Nephron progenitor cell (in vitro differentiated cells): ENCODE data around the gene GNG7.

Experiments used
- DNase-seq: peaks from one replicate; pipeline ENCODE4 v3.0.0; 2021
- H3K27ac Mint-ChIP-seq: 2 replicates; pipeline ENCODE4 v1.8.0; 2021; ENCODE audit warnings: mild to moderate bottlenecking, moderate library complexity, mixed read lengths
- H3K27me3 Mint-ChIP-seq: 2 replicates; pipeline ENCODE4 v1.8.0; 2021; ENCODE audit warnings: mild to moderate bottlenecking, low read depth, mixed read lengths; ENCODE audit not compliant: poor library complexity
- H3K36me3 Mint-ChIP-seq: 2 replicates; pipeline ENCODE4 v1.8.0; 2021; ENCODE audit warnings: low read depth, mixed read lengths
- H3K4me1 Mint-ChIP-seq: 2 replicates; pipeline ENCODE4 v1.8.0; 2021; ENCODE audit warnings: mixed read lengths
- H3K4me3 Mint-ChIP-seq: 2 replicates; pipeline ENCODE4 v1.8.0; 2021; ENCODE audit warnings: mild to moderate bottlenecking, moderate library complexity, mixed read lengths
- H3K9me3 Mint-ChIP-seq: 2 replicates; pipeline ENCODE4 v1.8.0; 2021; ENCODE audit warnings: mild to moderate bottlenecking, moderate library complexity, mixed read lengths
- TF ChIP-seq, protein P1 (sequence below): fragments of 200-600 bp; sonication (generic); IDR thresholded peaks from 2 replicates; pipeline ENCODE4 v1.5.0; 2021; ENCODE audit warnings: antibody characterized with exemption

GNG7 gene

GRCh38 chr19:2701361-2702169, 929 bp downstream of the GNG7 start:
- Mint-ChIP-seq H3K4me1 (peaks cover 40% of the 10 kb centered on the region), H3K9me3 (no peaks in the 10 kb centered on the region), H3K27ac (no peak overlapping the region), H3K27me3 (peaks cover 76% of the 10 kb centered on the region), H3K36me3 (no peaks in the 10 kb centered on the region), H3K4me3 (peak overlapping the region; percentile 88)
- TF ChIP-seq, protein P1, sequence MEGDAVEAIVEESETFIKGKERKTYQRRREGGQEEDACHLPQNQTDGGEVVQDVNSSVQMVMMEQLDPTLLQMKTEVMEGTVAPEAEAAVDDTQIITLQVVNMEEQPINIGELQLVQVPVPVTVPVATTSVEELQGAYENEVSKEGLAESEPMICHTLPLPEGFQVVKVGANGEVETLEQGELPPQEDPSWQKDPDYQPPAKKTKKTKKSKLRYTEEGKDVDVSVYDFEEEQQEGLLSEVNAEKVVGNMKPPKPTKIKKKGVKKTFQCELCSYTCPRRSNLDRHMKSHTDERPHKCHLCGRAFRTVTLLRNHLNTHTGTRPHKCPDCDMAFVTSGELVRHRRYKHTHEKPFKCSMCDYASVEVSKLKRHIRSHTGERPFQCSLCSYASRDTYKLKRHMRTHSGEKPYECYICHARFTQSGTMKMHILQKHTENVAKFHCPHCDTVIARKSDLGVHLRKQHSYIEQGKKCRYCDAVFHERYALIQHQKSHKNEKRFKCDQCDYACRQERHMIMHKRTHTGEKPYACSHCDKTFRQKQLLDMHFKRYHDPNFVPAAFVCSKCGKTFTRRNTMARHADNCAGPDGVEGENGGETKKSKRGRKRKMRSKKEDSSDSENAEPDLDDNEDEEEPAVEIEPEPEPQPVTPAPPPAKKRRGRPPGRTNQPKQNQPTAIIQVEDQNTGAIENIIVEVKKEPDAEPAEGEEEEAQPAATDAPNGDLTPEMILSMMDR = no peak
- no peak for DNase-seq

DNA sequence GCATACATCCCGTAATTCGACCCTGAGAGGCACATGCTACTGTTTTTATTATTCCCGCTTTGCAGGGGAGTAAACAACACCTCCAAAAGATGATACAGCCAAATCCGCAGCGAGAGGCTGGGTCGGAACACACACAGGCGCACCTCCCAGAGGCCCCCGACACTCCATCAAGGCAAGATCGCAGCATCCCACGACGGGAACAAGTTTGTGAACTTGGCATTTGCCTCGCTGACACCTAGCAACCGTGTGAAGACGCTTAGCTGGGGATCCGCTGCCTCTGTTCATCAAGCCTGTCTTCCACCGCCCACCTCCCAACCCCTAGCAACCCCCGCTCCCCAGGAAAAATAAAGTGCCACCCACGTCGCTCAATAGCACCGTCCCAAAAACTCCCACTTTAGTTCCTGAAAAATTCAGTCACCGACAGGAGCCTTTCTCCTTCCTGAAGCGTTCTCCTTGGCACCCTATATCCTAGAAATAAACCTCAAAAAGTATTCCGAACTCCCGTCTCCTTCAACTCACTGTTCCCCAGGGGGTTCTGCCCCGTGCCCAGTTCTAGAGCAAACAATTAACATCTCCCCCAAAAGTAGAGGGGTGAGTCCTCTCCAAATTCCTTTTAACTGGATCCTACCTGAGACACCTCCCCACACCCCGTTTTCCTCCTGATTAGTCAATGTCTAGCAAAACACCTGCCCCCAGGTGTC, 1.7 kb downstream of the GNG7 start:
- Mint-ChIP-seq H3K27me3 (peaks cover 75% of the 10 kb centered on the region), H3K4me1 (peaks cover 40% of the 10 kb centered on the region), H3K9me3 (no peaks in the 10 kb centered on the region), H3K36me3 (no peaks in the 10 kb centered on the region), H3K27ac (no peak overlapping the region), H3K4me3 (peak overlapping the region; percentile 88)
- TF ChIP-seq, protein P1 = no peak
- no peak for DNase-seq

DNA sequence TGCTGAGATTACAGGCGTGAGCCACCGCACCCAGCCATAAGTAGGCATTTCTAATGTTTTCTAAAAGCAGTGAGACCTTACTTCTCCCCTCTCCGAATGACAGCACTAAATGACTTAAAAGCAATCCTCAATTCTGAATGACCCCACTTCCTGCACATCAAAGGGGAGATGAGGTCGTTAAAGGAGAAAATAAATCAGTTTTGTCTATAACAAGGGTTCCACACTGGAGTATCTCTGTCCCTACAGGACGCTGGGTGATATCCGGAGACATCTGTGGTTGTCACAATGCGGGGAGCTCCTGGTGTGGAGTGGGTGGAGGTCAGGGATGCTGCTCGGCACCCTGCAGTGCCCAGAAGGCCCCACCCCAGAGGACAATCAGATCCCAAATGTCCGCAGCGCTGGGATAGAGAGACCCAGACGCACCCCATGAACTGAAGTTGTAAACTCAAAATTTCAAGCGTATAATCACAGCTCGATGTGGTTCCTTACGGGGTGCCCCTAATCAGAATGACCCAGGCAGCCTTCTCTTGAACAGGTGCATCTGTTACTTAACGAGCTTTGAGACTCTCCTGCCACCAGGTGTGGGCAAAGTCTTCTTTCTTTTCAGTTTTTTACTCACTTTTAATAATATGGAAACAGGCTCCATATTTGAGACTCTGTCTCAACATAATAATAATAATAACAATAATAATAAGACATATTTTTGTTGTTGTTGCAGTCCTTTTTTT, 2.9 kb downstream of the GNG7 start:
- Mint-ChIP-seq H3K27ac (no peak overlapping the region), H3K27me3 (peaks cover 74% of the 10 kb centered on the region), H3K9me3 (no peaks in the 10 kb centered on the region), H3K4me1 (peaks cover 47% of the 10 kb centered on the region), H3K4me3 (no peak overlapping the region), H3K36me3 (no peaks in the 10 kb centered on the region)
- no peak for DNase-seq
- TF ChIP-seq, protein P1 = no peak

DNA sequence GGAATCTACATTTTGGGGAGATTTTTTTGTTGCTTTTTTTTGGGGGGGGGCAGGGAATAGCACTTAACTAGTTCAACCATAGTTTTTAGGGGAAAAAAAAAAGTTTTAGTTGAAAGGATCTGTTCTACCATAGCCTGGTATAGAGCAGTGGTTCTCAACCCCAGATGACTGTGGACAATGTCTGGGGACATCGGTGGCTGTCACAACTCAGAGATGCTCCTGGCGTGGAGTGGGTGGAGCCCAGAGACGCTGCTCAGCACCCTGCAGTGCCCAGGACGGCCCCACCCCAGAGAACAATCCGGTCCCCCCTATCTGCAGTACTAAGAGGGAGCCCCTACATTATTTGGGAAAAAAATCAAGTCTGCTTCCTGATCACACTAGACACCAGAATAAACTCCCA, 8.3 kb downstream of the GNG7 start:
- no peak overlapping the region for H3K27ac Mint-ChIP-seq
- H3K4me1 Mint-ChIP-seq = peaks cover 27% of the 10 kb centered on the region
- no peak for DNase-seq
- H3K27me3 Mint-ChIP-seq = peaks cover 29% of the 10 kb centered on the region
- no peaks in the 10 kb centered on the region for H3K9me3 Mint-ChIP-seq
- H3K4me3 Mint-ChIP-seq = no peak overlapping the region
- no peaks in the 10 kb centered on the region for H3K36me3 Mint-ChIP-seq
- TF ChIP-seq, protein P1 = no peak

DNA sequence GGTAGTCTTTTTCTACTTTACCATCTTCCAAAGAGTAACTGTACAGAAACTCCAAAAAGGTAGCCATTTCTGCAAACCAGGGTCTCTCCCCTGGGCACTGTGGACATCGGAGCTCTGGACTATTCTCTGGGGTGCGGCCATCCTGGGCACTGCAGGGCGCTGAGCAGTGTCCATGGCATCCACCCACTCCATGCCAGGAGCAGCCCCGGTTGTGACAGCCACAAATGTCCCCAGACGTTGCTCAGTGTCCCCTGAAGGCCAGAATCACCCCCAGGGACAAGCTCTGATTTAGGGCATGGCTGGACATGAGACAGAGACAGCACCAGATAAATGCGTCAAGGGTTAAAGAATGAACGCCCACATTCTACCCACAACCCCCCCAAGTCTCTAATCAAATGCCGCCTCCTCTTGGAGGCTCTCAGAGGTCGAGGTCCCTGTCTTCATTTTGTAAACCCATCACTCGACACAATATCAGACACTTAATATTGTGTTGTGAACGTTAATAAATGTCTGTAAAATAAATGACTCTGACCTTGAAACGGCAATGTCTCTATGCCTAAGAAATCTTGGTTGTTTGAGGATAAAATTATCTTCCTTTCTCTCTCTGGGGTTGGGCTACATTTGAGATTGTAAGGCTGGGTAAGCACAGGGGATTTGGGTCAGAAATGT, 8.9 kb downstream of the GNG7 start:
- Mint-ChIP-seq H3K36me3 (no peaks in the 10 kb centered on the region), H3K4me3 (no peak overlapping the region), H3K9me3 (no peaks in the 10 kb centered on the region), H3K27ac (no peak overlapping the region), H3K4me1 (peaks cover 21% of the 10 kb centered on the region), H3K27me3 (peaks cover 23% of the 10 kb centered on the region)
- TF ChIP-seq, protein P1 = no peak
- no peak for DNase-seq
